GM12873 (cell line): Measurements from ENCODE around the gene PTPN9.

Source experiments
- TF ChIP-seq, protein P1 (sequence below): IDR thresholded peaks from 2 replicates; pipeline ENCODE4 v1.5.1; 2012; ENCODE audit warnings: low read depth, mild to moderate bottlenecking, moderate library complexity, low read length, control low read depth; ENCODE audit not compliant: insufficient read depth; ENCODE audit errors: missing control alignments

PTPN9 gene

GRCh38 chr15:75578948-75579920 lies at the start of gene PTPN9:
TSS of gene PTPN9 (minus strand) at chr15:75579315. CDS start at chr15:75578776, 539 bp downstream.
- TF ChIP-seq, protein P1, sequence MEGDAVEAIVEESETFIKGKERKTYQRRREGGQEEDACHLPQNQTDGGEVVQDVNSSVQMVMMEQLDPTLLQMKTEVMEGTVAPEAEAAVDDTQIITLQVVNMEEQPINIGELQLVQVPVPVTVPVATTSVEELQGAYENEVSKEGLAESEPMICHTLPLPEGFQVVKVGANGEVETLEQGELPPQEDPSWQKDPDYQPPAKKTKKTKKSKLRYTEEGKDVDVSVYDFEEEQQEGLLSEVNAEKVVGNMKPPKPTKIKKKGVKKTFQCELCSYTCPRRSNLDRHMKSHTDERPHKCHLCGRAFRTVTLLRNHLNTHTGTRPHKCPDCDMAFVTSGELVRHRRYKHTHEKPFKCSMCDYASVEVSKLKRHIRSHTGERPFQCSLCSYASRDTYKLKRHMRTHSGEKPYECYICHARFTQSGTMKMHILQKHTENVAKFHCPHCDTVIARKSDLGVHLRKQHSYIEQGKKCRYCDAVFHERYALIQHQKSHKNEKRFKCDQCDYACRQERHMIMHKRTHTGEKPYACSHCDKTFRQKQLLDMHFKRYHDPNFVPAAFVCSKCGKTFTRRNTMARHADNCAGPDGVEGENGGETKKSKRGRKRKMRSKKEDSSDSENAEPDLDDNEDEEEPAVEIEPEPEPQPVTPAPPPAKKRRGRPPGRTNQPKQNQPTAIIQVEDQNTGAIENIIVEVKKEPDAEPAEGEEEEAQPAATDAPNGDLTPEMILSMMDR = peak; percentile 34

DNA sequence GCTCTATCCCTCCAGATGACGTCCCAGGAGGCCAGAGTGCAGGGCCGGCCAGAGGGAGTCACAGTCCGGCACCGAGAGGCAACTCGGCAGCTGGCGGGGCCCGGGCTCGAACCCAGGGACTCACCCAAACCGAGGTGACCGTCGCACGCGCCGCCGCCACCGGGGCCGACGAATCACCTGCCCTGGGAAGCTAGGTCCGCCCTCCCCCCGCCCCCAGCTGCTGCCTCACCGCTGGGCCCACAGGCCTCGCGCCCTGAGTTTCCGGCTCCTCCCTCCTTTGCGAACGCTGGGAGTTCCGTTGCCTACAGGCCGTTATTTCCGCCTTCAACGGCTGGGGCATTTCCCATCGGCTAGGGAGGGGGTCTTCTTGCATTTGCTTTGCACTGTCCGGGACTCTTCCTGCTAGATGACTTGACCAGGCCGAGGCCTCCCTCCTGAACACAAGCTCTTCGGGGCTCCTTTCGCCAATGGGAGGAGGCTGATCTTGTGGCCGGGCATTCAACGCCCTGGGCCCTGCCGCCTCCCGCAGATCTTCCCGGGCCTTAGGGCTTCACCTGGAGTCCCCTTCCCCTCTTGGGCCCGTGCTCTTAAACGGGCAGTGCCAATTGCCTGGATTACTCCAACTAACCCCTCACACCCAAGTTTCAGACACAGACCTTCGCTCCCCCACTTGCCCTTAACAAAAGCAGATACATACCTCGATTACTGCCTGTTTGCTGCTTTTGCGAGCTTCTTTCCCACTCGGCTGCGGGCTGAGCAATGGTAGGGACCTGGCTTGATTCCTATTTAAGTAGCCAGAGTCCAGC lies 46.6 kb upstream of the PTPN9 start, which contains the start of gene SNUPN:
Gene SNUPN, minus strand, starts transcription at position 184 of the 806 bp plus-strand sequence. CDS start 4,674 bp downstream, outside the sequence.
- TF ChIP-seq, protein P1 = no peak

GRCh38 chr15:75622505-75622904 lies 43.4 kb upstream of the PTPN9 start:
- TF ChIP-seq, protein P1 = no peak

- TF ChIP-seq, protein P1 = no peak
Measured at GRCh38 chr15:75620841-75621391, 41.8 kb upstream of the PTPN9 start.

- TF ChIP-seq, protein P1 = no peak
Measured at GRCh38 chr15:75620058-75620820, 41.1 kb upstream of the PTPN9 start.

DNA sequence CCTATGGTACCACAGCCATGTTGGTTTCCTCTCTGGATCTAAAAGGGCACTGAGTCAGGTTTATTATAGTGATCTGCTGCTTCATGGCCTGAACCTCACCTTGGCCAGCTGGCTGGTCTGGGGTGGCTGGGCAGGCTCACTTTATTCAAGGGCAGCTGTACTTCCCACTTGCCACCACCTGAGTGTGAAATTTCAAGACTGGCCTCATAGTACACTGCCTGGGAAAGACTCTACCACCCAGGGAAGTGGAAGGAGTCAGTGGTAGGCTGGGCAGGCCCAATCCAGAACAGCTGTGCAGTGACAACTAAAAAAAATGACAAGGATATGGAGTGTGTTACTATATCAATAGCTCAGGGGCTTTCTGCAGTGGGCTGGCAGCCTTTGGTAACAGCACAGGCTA lies 37.7 kb upstream of the PTPN9 start:
- TF ChIP-seq, protein P1 = no peak
